Measurements from ENCODE around the gene HSD11B1L.

Gene HSD11B1L, protein sequence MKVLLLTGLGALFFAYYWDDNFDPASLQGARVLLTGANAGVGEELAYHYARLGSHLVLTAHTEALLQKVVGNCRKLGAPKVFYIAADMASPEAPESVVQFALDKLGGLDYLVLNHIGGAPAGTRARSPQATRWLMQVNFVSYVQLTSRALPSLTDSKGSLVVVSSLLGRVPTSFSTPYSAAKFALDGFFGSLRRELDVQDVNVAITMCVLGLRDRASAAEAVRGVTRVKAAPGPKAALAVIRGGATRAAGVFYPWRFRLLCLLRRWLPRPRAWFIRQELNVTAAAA

DNA sequence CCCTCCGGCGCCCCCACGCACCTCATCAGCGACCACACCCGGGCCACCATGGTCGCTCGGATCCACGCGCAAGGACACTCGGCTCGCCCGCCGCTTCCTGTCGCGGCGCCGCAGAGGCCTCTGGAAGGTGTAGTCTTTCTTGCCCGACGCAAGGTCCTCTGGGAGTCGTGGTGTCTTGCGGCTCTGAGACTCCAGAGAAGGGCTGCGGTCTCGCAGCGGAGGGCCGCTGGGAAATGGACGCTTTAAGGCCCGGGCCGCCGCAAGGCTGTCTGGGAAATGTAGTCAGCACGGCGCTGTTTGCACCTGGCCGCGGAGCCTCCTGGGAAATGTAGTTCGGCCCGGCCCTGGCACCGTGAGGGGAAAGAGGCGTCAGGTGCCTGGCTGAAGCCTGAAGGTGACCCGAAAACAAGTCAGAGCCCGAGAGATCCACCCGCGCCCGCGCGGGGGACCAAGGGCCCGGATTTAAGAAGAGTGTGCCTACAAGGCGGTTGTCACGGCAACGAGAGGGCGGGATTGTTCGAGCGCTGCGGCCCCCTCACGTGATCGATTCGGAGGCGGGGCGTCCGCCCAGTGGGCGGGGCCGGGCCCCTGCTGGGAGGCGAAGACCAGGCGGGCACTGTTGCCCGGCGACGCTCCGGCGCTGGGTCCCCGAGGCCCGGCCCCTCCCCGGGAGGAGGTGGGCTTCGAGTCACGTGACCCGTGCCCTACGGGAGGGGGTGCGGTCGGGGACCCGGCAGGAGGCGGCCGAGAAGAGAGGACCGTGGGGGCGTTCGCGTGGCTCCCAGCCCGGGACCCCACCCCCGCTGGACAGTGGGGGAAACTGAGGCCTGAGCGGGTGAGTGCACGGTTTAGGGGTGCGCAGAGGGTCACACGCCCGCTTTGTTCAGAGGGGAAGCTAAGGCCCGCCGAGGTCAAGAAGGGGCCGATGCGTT lies at the start of gene HSD11B1L, which contains the start of gene MICOS13:
Gene HSD11B1L (plus strand): TSS at position 591 of the 932 bp plus-strand sequence. CDS start 3,806 bp downstream, outside the sequence.
Gene MICOS13 (minus strand): TSS at position 80 of the 932 bp plus-strand sequence. CDS start 30 bp downstream, at position 50.
- DNase-seq, result peak; percentile 98

DNA sequence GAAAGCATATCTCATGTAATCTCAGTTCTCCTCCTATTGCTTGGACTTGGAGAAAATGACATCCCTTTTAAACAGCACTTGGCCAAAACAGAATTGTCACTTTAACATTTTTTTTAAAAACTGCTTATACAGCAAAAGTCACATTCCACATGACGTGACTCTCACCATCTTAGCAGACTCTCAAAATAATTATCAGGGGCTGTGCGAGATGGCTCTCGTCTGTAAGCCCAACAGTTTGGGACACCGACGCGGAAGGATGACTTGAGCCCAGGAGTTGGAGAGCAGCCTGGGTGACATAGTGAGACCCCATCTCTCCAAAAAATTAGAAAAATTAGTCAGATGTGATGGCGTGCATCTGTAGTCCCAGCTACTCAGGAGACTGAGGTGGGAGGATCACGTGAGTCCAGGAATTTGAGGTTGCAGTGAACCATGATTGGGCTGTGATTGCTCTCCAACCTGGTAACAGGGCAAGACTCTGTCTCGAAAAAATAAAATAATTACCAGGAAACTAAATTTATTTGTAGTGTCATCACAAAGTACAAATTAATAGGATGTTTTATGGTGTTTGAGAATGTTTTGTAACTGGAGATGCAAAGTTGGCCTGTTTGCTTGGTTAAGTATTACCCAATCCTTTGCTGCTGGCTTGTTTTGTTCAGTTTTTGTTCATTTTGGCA lies 49.1 kb upstream of the HSD11B1L start:
- no peak for DNase-seq

DNA sequence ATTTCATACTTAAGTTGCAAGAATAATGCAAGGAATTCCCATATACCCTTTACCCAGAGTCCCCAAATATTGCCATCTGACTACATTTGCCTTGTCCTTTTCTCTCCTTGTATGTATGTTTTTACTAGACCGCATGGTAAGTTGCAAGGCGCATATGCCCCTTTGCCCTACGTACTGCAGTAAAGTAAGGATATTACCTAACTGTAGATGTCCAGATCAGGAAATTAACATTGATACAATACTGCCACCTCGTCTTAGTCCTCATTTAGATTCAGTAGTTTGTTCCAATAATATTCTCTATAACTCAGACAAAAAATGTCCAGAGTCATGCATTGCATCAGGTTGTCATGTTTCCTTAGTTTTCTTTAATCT lies 48.6 kb upstream of the HSD11B1L start:
- no peak for DNase-seq

DNA sequence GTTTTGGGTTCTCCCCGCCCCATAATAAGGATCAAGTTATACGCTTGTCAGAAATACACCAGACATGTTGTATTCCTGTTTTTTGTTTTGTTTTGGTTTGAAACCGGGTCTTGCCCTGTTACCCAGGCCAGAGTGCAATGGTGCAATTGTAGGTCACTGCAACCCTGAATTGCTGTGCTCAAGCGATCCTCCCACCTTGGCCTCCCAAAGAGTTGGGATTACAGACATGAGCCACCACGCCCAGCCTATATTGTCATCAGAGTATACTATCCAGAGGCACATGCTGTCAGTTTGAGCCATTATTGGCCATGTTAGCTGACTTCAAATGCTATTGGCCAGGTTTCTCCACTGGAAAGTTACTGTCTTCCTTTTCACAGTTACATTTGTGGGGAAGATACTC lies 48.2 kb upstream of the HSD11B1L start:
- DNase-seq, result no peak

DNA sequence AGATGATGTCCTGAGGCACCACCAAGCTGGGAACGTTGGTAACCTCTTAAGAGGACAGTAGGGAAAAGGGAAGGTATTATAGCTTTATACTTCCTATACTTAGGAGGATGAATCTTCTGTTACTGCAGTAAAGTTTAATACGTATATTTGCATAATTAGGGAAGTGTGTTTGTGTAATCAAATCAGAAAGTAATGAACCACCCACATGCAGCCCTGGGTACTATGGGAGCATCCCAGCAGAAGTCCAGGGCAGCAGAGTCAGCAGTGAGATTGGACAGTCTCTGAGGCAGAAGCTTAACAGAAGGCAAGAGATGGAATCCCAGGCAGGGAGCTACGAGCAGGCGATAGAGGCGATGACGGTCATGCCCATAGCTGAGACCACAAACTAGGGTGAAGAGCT lies 45.4 kb upstream of the HSD11B1L start:
- no peak for DNase-seq

DNA sequence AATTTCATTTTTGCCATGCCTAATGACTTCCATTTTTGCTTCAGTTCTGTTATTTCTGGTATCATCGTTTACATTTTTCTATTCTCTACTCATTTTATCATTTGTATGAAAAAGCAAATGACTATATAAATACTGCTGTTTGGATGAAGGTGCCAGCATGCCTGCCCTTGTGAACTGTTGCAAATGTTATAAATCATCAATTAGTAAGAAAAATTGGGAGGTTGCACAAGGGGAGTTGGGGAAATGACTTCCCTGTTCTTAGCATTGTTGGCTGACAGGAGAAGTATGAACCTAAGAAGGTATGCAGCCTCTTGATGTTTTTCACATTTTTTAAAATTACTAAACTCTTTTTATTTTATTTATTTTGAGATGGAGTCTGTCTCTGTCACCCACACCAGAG lies 42.9 kb upstream of the HSD11B1L start:
- no peak for DNase-seq

DNA sequence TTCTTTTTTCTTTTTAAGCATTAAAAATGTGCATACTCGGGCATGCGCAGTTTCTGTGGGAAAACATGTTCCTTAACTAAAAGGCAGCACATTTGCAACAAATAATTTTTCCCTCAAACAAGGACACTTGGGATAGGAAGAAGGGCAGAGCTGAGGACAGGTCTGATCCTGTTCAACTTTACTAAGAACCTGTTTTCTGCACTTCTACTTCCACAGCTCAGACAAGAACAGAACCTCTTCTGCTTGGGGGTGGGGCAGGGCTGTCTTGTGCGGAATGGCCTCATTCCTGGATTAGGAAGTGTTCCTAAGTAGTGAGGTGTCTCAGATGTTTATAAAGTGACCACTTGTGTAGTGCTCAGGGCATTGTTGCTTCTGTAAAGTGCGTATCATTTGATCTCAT lies 39.7 kb upstream of the HSD11B1L start:
- DNase-seq, result no peak

DNA sequence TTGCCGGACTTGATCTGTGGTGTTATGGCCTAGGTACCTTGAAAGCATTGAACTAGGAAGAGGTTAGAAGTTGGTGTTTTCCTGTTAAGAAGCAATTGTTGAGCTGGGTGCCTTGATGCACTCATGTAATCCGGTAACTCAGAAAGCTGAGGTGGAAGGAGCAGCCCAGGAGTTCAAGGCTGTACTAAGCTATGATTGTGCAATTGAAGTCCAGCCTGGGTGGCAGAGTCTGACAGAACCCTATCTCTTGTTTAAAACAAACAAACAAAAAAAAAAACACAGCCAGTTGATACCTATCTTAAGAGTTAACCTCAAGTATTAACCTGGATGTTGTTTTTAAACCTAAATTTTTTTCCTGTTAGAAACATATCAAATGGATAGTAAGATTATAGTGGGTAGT lies 38.6 kb upstream of the HSD11B1L start:
- DNase-seq, result no peak

DNA sequence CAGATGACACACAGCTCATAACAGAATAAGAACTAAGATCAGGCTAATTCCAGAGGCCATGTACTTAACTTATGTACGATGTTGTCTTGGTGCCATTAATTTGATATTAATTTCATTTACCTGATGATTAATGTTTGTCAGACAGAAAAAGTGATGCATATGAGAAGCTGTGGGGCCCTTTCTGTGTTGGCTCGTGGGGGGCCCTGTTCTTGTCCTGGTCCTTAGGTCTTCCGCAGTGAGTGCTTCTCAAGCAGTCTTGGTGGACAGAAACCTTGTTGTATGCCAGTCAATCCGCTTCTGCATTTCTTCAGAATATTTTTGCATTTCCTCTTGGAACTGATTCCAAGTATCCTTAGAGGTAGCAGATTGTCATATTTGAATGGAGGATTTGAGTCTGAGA lies 37.8 kb upstream of the HSD11B1L start:
- no peak for DNase-seq

DNA sequence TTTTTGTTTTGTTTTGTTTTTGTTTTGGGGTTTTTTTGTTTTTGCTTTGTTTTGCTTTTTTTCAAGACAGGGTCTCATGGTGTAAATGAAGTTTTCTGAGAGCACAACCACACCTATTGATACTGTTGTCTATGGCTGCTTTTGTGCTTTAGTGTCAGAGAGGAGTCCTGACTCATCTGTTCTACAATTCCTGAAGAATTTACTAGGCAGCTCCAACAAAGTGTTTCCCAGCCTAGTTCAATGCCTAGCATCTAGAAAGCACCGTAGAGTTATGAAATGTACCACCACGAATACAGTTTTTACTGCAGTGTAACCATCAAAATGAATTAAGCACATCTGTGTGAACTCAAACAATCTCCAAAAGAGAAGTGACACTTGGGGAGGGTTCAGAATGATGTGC lies 36.8 kb upstream of the HSD11B1L start:
- DNase-seq, result no peak

DNA sequence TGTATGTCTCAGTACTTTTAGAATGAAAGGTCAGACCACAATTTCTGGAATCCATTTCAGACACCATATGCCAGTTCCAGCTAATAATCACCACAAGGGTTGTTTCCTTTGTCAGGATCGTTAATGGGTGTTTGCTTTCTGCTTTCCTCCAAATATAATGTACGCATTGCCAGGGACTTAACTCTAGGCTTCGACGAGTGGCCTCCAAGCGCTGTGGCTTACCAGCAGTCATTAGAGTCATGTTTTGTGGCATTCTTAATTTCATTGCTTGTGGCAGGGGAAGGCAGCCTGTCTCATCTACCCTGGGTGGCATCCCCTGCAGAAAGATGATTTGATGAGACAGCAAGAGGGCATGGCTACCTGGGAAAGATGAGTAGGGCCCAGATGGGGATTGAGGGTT lies 35.4 kb upstream of the HSD11B1L start:
- DNase-seq, result no peak

DNA sequence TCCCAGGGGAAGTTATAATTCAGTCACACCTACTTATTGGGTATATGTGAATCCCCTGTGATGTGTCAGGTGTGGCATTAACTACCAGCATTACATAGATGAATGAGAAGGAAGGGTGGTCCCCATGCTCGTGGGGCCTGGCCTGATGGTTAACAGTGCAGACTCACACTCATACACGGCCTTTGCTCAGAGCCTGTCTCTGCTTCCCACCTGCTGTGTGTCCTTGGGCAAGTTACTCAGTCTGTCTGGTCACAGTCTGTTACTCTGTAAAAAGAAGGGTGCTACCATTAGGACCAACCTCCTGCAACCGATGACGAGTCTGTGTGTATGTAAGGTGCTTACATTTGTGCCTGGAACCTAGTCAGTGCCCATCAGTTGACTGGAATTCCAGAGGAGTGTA lies 34.1 kb upstream of the HSD11B1L start:
- DNase-seq, result no peak

DNA sequence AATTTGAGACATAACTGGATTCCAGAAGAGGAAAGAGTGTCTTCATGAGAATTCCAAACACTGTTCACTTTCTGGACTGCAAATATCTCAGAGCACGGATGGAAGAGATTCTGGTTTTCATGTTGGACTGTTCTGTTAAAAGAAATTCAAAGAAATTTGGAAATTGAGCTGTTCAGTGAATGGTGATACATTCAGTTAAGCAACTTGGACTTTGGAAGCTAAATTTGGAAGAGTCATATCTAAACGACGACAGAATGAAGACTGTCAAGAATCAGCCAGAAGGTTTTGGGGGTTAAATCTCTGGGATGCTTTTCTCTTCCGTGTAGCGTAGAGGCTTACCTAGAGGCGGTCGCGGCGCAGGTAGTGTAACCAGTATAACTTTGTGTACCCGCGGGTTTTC lies 32.4 kb upstream of the HSD11B1L start:
- DNase-seq, result no peak

DNA sequence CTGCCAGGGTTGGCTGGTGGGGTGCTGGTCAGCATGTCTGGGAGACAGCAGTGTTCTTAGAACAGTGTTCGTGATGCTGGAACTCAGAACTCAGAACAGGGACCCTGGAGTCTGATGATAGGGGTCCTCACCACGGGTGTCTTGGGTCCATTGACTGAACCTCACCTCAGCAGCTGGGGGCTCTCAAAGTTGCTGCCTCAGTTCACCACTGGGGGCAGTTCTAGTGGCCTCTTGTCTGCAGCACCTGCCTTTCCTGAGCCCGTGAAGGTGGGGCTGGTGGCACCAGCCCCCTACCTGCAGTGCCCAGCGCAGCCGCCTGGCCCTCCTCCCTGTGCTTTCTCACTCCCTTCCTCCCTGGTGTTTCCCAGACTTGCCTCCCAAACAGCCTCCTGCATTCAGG lies 29.5 kb upstream of the HSD11B1L start:
- no peak for DNase-seq

DNA sequence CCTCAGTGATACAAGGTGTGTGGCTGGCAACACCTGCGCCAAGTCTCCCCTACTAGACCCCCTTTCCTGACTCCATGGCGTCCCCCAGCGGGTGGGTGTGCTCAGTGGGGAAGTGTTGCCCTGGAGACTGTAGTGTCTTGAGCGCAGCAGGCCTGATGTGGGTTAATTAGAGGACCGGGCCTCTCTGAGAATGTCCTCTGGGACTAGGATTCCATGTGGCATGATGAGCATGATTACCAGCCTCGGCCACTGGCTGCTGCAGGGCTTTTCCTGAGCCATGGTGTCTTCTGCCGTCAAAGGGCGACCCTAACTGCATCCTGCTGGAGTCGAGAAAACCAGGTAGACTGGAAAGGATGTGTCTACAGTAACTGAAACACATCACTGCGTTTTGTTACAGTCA lies 28.6 kb upstream of the HSD11B1L start:
- no peak for DNase-seq

DNA sequence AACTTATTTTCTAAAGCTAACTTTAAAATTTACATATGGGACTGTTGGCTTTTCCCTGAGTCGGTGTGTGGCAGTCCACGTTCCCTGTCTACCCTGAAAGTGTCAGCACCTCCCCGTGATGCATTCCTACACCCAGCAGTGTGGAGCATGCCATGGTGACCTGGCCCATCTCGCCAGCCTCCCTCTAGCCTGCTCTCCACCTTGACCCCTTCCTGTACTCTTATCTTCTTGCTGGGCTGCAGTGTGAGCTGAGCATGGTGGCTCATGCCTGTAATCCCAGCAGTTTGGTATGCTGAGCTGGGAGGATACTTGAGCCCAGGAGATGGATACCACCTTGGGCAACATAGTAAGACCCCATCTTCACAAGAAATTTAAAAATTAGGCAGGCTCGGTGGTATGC lies 25.9 kb upstream of the HSD11B1L start:
- DNase-seq, result no peak

DNA sequence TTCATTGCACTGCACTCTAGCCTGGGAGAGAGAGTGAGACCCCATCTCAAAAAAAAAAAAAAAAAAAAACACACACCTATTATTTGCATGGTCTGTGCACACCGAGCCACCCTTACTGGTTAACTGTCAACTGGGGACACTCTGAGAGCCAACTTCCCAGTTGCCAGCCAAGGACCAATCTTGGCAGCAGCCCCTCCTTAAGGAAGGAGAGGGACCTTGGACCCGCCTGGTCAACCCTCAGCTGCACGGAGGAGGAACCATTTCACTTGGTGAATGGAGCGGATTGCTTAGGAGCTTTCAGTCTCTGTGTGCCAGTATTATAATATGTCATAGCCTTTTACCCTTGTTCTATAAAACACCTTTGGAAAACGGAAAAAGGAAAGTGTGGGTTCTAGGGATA lies 25.4 kb upstream of the HSD11B1L start:
- no peak for DNase-seq

DNA sequence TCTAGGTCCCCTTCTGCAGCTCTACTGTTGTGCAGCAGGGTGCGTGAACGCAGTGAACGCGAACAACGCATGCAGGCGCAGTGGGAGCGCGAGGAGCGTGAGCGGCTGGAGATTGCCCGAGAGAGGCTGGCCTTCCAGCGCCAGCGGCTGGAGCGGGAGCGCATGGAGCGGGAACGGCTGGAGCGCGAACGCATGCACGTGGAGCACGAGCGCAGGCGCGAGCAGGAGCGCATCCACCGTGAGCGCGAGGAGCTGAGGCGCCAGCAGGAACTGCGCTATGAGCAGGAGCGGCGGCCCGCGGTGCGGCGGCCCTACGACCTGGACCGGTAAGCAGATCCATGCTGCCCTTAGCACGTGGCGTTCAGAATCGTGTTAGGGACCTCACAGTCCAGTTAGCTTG lies 19.3 kb upstream of the HSD11B1L start:
- DNase-seq, result no peak

DNA sequence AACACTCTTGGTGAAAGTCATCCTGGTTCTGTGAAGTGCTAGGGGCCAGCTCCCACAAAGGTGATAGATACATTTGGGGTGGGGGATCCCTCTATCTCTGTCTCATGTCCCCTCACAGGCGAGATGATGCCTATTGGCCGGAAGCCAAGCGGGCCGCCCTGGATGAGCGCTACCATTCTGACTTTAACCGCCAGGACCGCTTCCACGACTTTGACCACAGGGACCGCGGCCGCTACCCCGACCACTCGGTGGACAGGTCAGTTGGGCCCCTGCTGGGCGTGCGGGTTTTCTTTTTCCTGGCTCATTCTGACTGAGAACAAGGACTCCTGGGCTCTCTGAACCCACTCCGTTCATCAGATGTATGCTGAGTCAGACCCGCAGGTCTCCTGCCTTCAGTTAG lies 16.9 kb upstream of the HSD11B1L start:
- DNase-seq, result no peak

DNA sequence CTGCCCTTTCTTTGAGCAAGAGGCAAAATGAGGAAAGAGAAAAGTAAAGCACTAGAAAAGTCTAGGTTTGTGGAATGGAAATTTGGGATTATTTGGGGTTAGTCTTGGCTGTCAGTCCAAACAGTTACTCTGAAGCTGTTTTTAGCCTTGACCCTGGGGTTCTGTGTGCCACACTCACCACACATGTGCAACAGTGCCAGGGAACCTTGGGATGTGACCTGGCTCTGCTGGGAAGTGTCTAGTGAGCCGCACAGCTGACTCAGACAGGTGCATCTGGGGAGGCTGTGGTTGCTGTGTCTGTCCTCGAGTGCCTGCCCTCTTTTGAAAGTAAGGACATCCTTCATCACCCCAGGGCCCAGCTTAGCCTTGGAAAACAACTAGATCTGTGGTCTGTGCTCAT lies 16.3 kb upstream of the HSD11B1L start:
- no peak for DNase-seq

DNA sequence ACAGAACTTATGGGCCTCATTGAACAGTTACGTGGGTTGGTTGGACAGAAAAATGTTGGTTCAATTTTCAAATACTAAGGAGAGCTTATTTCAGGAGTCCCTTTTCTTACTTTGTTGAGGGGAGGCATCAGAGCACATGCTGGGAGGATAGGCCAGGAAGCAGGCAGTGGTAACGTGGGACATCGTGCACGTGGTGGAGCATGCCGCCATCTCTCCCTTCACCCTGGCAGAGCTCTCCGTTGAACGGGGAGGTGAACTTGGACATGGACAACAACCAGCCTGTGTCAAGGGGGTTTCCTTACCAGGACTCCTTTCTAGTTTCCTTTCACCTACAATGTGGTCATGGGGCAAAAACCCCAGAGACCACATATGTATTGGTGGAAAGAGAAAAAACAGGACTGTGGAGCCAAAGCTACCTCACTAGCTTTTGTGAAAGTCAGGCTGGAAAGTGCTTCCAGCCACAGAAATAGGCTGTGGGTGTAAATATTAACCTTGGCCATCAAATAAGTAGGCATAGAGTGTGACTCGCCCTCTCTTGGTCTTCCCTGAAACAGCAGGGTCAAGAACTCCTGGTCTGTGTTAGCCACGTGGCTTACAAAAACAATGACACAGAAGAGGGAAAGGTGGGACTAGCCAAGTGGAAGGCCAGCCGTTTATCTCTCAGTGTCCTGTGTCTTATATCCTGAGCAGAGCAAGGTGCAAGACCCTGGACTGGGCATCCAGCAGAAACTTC lies 14.9 kb upstream of the HSD11B1L start:
- DNase-seq, result no peak

DNA sequence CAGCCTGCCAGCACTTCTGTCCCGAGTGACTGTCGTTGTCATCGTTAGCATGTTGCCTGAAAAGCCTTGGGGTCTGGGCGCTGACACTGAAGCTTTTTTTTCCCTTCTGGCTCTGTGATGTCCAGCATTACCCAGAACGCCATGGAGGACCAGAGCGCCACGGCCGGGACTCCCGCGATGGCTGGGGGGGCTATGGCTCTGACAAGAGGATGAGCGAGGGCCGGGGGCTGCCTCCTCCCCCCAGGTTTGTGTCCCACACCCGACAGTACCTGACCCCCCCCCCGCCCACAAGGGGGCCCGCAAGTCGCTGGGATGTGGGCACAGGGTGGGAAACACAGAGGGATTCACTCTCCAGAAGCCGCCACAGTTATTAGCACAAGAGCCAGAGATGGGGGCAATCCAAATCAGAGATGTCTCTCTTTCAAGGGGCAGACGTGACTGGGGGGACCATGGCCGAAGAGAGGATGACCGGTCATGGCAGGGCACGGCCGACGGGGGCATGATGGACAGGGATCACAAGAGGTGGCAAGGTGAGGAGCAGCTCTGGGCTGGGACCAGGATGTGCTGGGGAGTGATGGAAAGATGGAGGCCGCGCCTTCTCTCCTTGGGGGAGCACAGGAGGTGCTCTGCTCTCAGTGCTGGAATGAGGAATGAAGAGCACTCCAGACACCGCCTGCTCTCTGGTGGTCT lies 13.8 kb upstream of the HSD11B1L start:
- no peak for DNase-seq

Measured in activated CD4-positive, alpha-beta T cell treated with anti-CD3 and anti-CD28 coated beads, Interleukin-2, Interleukin-6, amounts not matched to agents 100 ng/mL and 50 ng/mL, durations not matched to agents 16 hours and 8 hours (primary cell).